SK-N-SH (cell line): ENCODE results near the gene IRGM.

Experiments used
- FOXJ3 ChIP-seq: sonication (generic); formaldehyde crosslinking; IDR thresholded peaks from 2 replicates; pipeline ENCODE4 v1.5.1; 2020; ENCODE audit warnings: mild to moderate bottlenecking, missing genetic modification reagents
- FOXM1 ChIP-seq: IDR thresholded peaks from 2 replicates; pipeline ENCODE4 v1.4.0; 2012; ENCODE audit warnings: low read depth, mild to moderate bottlenecking
- TAF1 ChIP-seq: IDR thresholded peaks from 2 replicates; pipeline ENCODE4 v1.6.1; 2012; ENCODE audit warnings: low read depth, mild to moderate bottlenecking, low read length, moderate library complexity, borderline replicate concordance
- TF ChIP-seq, protein P1 (sequence below): fragments of 200-600 bp; sonication (generic); IDR thresholded peaks from 2 replicates; pipeline ENCODE4 v1.6.1; 2017; ENCODE audit warnings: antibody characterized with exemption, mild to moderate bottlenecking, moderate library complexity

GRCh38 chr5:150804388-150804787 is 41.9 kb upstream of the IRGM start:
- no peak for TF ChIP-seq FOXJ3
- TF ChIP-seq, protein P1, sequence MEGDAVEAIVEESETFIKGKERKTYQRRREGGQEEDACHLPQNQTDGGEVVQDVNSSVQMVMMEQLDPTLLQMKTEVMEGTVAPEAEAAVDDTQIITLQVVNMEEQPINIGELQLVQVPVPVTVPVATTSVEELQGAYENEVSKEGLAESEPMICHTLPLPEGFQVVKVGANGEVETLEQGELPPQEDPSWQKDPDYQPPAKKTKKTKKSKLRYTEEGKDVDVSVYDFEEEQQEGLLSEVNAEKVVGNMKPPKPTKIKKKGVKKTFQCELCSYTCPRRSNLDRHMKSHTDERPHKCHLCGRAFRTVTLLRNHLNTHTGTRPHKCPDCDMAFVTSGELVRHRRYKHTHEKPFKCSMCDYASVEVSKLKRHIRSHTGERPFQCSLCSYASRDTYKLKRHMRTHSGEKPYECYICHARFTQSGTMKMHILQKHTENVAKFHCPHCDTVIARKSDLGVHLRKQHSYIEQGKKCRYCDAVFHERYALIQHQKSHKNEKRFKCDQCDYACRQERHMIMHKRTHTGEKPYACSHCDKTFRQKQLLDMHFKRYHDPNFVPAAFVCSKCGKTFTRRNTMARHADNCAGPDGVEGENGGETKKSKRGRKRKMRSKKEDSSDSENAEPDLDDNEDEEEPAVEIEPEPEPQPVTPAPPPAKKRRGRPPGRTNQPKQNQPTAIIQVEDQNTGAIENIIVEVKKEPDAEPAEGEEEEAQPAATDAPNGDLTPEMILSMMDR: no peak
- no peak for TF ChIP-seq TAF1
- TF ChIP-seq FOXM1: no peak
